Trophoblast cell (in vitro differentiated cells and primary cell): ENCODE results near the gene SCARF1.

ENCODE experiments used
- DNase-seq, 2 donors: peaks; one replicate each; pipeline ENCODE4 v3.0.0-alpha.2; 2016
- H2AFZ ChIP-seq: 2 replicates; pipeline ENCODE4 v1.6.1; 2013; ENCODE audit warnings: low read length, moderate library complexity, mild to moderate bottlenecking; ENCODE audit not compliant: insufficient read depth, poor library complexity
- H2AK5ac ChIP-seq: 2 replicates; pipeline ENCODE4 v1.6.1; 2013; ENCODE audit warnings: mild to moderate bottlenecking, low read length
- H2BK120ac ChIP-seq: 2 replicates; pipeline ENCODE4 v1.6.1; 2013; ENCODE audit warnings: low read length, mild to moderate bottlenecking, moderate library complexity; ENCODE audit not compliant: insufficient read depth, poor library complexity
- H2BK12ac ChIP-seq: 2 replicates; pipeline ENCODE4 v1.6.1; 2013; ENCODE audit warnings: mild to moderate bottlenecking, low read length, moderate library complexity
- H2BK5ac ChIP-seq: 2 replicates; pipeline ENCODE4 v1.6.1; 2013; ENCODE audit warnings: low read length, low read depth, moderate library complexity, mild to moderate bottlenecking; ENCODE audit not compliant: poor library complexity
- H3K14ac ChIP-seq: 2 replicates; pipeline ENCODE4 v1.6.1; 2013; ENCODE audit warnings: mild to moderate bottlenecking, low read length
- H3K18ac ChIP-seq: 2 replicates; pipeline ENCODE4 v1.6.1; 2013; ENCODE audit warnings: mild to moderate bottlenecking, low read length
- H3K23ac ChIP-seq: 2 replicates; pipeline ENCODE4 v1.6.1; 2013; ENCODE audit warnings: low read length
- H3K27ac ChIP-seq: 2 replicates; pipeline ENCODE4 v1.5.1; 2013; ENCODE audit warnings: low read depth, mild to moderate bottlenecking, inconsistent platforms, low read length, moderate library complexity
- H3K27me3 ChIP-seq: 2 replicates; pipeline ENCODE4 v1.6.1; 2013; ENCODE audit warnings: inconsistent platforms, mild to moderate bottlenecking, low read length, moderate library complexity; ENCODE audit not compliant: insufficient read depth
- H3K36me3 ChIP-seq, 2 experiments: 1 replicate in 1 of 2; 2 replicates in 1 of 2; pipeline ENCODE4 v1.6.1; 2013; ENCODE audit warnings: low read length in 2 of 2, mild to moderate bottlenecking in 2 of 2, moderate library complexity in 1 of 2; ENCODE audit not compliant: insufficient read depth in 2 of 2, control insufficient read depth in 1 of 2
- H3K4ac ChIP-seq: 2 replicates; pipeline ENCODE4 v1.6.1; 2013; ENCODE audit warnings: low read depth, mild to moderate bottlenecking, low read length, moderate library complexity
- H3K4me1 ChIP-seq, 2 experiments: 1 replicate in 1 of 2; 2 replicates in 1 of 2; pipeline ENCODE4 v1.6.1; 2013; ENCODE audit warnings: low read length in 2 of 2, mild to moderate bottlenecking in 2 of 2, moderate library complexity in 1 of 2; ENCODE audit not compliant: insufficient read depth in 2 of 2, control insufficient read depth in 1 of 2
- H3K4me2 ChIP-seq: 2 replicates; pipeline ENCODE4 v1.6.1; 2013; ENCODE audit warnings: inconsistent platforms, mild to moderate bottlenecking, low read length, moderate library complexity
- H3K4me3 ChIP-seq: 2 replicates; pipeline ENCODE4 v1.5.1; 2013; ENCODE audit warnings: mild to moderate bottlenecking, low read depth, low read length, inconsistent platforms
- H3K79me1 ChIP-seq: one replicate; pipeline ENCODE4 v1.6.1; 2013; ENCODE audit warnings: low read length
- H3K79me2 ChIP-seq: 2 replicates; pipeline ENCODE4 v1.6.1; 2013; ENCODE audit warnings: low read length, mild to moderate bottlenecking; ENCODE audit not compliant: control insufficient read depth, insufficient read depth, poor library complexity
- H3K9ac ChIP-seq: 2 replicates; pipeline ENCODE4 v1.6.1; 2013; ENCODE audit warnings: mild to moderate bottlenecking, low read length
- H3K9me3 ChIP-seq: 2 replicates; pipeline ENCODE4 v1.6.1; 2013; ENCODE audit warnings: low read depth, mild to moderate bottlenecking, control low read depth, inconsistent platforms, low read length; ENCODE audit not compliant: insufficient read depth
- H4K12ac ChIP-seq: 2 replicates; pipeline ENCODE4 v1.6.1; 2013; ENCODE audit warnings: low read depth, mild to moderate bottlenecking, low read length, moderate library complexity
- H4K8ac ChIP-seq: 2 replicates; pipeline ENCODE4 v1.6.1; 2013; ENCODE audit warnings: low read depth, mild to moderate bottlenecking, low read length, moderate library complexity
- H4K91ac ChIP-seq: one replicate; pipeline ENCODE4 v1.6.1; 2013; ENCODE audit warnings: low read depth, mild to moderate bottlenecking, low read length, moderate library complexity
- WGBS: extraction: QIAGEN DNeasy Blood & Tissue Kit; methylation state at CpG from one replicate; pipeline ENCODE4 v1.1.7; 2013; ENCODE audit warnings: missing lambda C conversion rate; ENCODE audit not compliant: insufficient read length, insufficient coverage; ENCODE audit errors: extremely low coverage; 5-methylcytosine and 5-hydroxymethylcytosine counted together

SCARF1 gene

GRCh38 chr17:1608676-1609075 lies 36.9 kb downstream of the SCARF1 start:
- no peak overlapping the region for H2BK5ac ChIP-seq
- H3K27me3 ChIP-seq: no peaks in the 10 kb centered on the region
- H2AFZ ChIP-seq: no peak overlapping the region
- peaks cover 14 to 16% of the 10 kb centered on the region in 2 experiments for H3K4me1 ChIP-seq
- peaks cover 4% of the 10 kb centered on the region for H3K79me2 ChIP-seq
- no peak overlapping the region for H3K18ac ChIP-seq
- H3K14ac ChIP-seq: no peak overlapping the region
- no peak overlapping the region for H4K12ac ChIP-seq
- H3K79me1 ChIP-seq: peaks cover 11% of the 10 kb centered on the region
- WGBS: no CpG with 5 or more reads among the region's 7 CpGs
- H2BK12ac ChIP-seq: no peak overlapping the region
- peaks cover 2% of the 10 kb centered on the region for H3K9me3 ChIP-seq
- H3K9ac ChIP-seq: no peak overlapping the region
- no peak overlapping the region for H2BK120ac ChIP-seq
- H3K27ac ChIP-seq: no peak overlapping the region
- H3K23ac ChIP-seq: no peak overlapping the region
- H3K4me2 ChIP-seq: no peak overlapping the region
- H3K4me3 ChIP-seq: no peak overlapping the region
- no peak overlapping the region for H4K8ac ChIP-seq
- H4K91ac ChIP-seq: no peak overlapping the region
- no peak overlapping the region for H2AK5ac ChIP-seq
- no peak overlapping the region for H3K4ac ChIP-seq
- peaks cover 7 to 8% of the 10 kb centered on the region in 2 experiments for H3K36me3 ChIP-seq
- no peak for DNase-seq

- Histone ChIP-seq H2AFZ (no peak overlapping the region), H3K27me3 (no peaks in the 10 kb centered on the region), H4K8ac (no peak overlapping the region), H2BK12ac (no peak overlapping the region), H2BK120ac (no peak overlapping the region), H3K79me2 (peaks cover 4% of the 10 kb centered on the region), H3K23ac (no peak overlapping the region), H3K9ac (no peak overlapping the region), H3K18ac (no peak overlapping the region), H3K27ac (no peak overlapping the region), H2AK5ac (no peak overlapping the region), H3K4ac (no peak overlapping the region), H3K4me3 (no peak overlapping the region), H3K4me2 (no peak overlapping the region), H3K36me3 (peaks cover 5 to 8% of the 10 kb centered on the region in 2 experiments), H2BK5ac (no peak overlapping the region), H3K4me1 (peaks cover 14 to 16% of the 10 kb centered on the region in 2 experiments), H3K9me3 (peaks cover 2% of the 10 kb centered on the region), H3K79me1 (peaks cover 11% of the 10 kb centered on the region), H4K91ac (no peak overlapping the region), H3K14ac (no peak overlapping the region), H4K12ac (no peak overlapping the region)
- no peak for DNase-seq
- no CpG with 5 or more reads among the region's 5 CpGs for WGBS
Observed at GRCh38 chr17:1607971-1608320, 37.6 kb downstream of the SCARF1 start.

- Histone ChIP-seq H3K4me1 (peaks cover 14 to 16% of the 10 kb centered on the region in 2 experiments), H3K18ac (peak overlapping the region; percentile 6), H2AFZ (no peak overlapping the region), H2AK5ac (peak overlapping the region; percentile 31), H3K4me2 (no peak overlapping the region), H3K9ac (no peak overlapping the region), H3K4me3 (no peak overlapping the region), H3K23ac (no peak overlapping the region), H3K9me3 (peaks cover 7% of the 10 kb centered on the region), H2BK120ac (peak overlapping the region; percentile 47), H4K8ac (peak overlapping the region; percentile 24), H4K12ac (no peak overlapping the region), H3K79me2 (peaks cover 4% of the 10 kb centered on the region), H4K91ac (peak overlapping the region; percentile 41), H3K79me1 (peaks cover 11% of the 10 kb centered on the region), H2BK5ac (no peak overlapping the region), H3K14ac (peak overlapping the region; percentile 42), H3K36me3 (peaks cover 6 to 9% of the 10 kb centered on the region in 2 experiments), H3K27me3 (no peaks in the 10 kb centered on the region), H3K4ac (no peak overlapping the region), H2BK12ac (peak overlapping the region; percentile 29), H3K27ac (no peak overlapping the region)
- WGBS: no CpG with 5 or more reads among the region's 26 CpGs
- DNase-seq: peak in 1 of 2 donors; percentile 21
Observed at GRCh38 chr17:1606352-1606985, 39.1 kb downstream of the SCARF1 start.

- H3K9me3 ChIP-seq: peaks cover 11% of the 10 kb centered on the region
- H2AFZ ChIP-seq: no peak overlapping the region
- peaks cover 14 to 16% of the 10 kb centered on the region in 2 experiments for H3K4me1 ChIP-seq
- peak overlapping the region; percentile 6 for H4K8ac ChIP-seq
- peak overlapping the region; percentile 57 for H3K14ac ChIP-seq
- H3K9ac ChIP-seq: no peak overlapping the region
- H3K4ac ChIP-seq: peak overlapping the region; percentile 15
- H3K27ac ChIP-seq: no peak overlapping the region
- no peak overlapping the region for H3K23ac ChIP-seq
- peak overlapping the region; percentile 45 for H4K91ac ChIP-seq
- WGBS: no CpG with 5 or more reads among the region's 19 CpGs
- H2BK120ac ChIP-seq: peak overlapping the region; percentile 39
- peaks cover 4% of the 10 kb centered on the region for H3K79me2 ChIP-seq
- peaks cover 6 to 9% of the 10 kb centered on the region in 2 experiments for H3K36me3 ChIP-seq
- H3K4me2 ChIP-seq: no peak overlapping the region
- H2AK5ac ChIP-seq: peak overlapping the region; percentile 44
- H3K4me3 ChIP-seq: no peak overlapping the region
- H3K79me1 ChIP-seq: peaks cover 11% of the 10 kb centered on the region
- peak overlapping the region; percentile 35 for H3K18ac ChIP-seq
- no peaks in the 10 kb centered on the region for H3K27me3 ChIP-seq
- H4K12ac ChIP-seq: no peak overlapping the region
- H2BK5ac ChIP-seq: no peak overlapping the region
- peak overlapping the region; percentile 62 for H2BK12ac ChIP-seq
- no peak for DNase-seq
Observed at GRCh38 chr17:1605681-1606351, 39.7 kb downstream of the SCARF1 start.
